Subcutaneous adipose tissue (tissue), 4 donors: ENCODE data around the gene ADARB2. TPM values are rescaled to one million over a fixed set of nuclear protein-coding genes. Genes with fewer than 3 reads are reported as not detected.

ENCODE experiments used
- CTCF ChIP-seq: fragments of 450-650 bp; IDR thresholded peaks from one replicate; pipeline ENCODE4 v1.5.1; 2016; ENCODE audit warnings: low read depth, mild to moderate bottlenecking, control low read depth, antibody characterized with exemption, moderate library complexity
- total RNA-seq, 4 donors: library from RNA; depleted of rRNA; stranded (reverse); fragments of >200 nt; gene quantifications; one replicate each; pipeline ENCODE4 v1.1.0, GENCODE V29; 2016

Gene ADARB2
- total RNA-seq, 4 donors from 2014 or later = under 0.01 to 0.65 (median 0.44) TPM; not detected in 1

GRCh38 chr10:1677307-1677939, 59.9 kb downstream of the ADARB2 start:
- TF ChIP-seq CTCF = no peak

- no peak for TF ChIP-seq CTCF
Observed at GRCh38 chr10:1674501-1674900, 62.8 kb downstream of the ADARB2 start.

GRCh38 chr10:1673568-1674345, 63.6 kb downstream of the ADARB2 start:
- no peak for TF ChIP-seq CTCF

- TF ChIP-seq CTCF = no peak
Observed at GRCh38 chr10:1672001-1672781, 65.1 kb downstream of the ADARB2 start.

- TF ChIP-seq CTCF = no peak
Observed at GRCh38 chr10:1671366-1672000, 65.8 kb downstream of the ADARB2 start.

- no peak for TF ChIP-seq CTCF
Observed at GRCh38 chr10:1670541-1671365, 66.6 kb downstream of the ADARB2 start.
